ENCODE measurements around the gene SF1. TPM values are rescaled to one million over a fixed set of nuclear protein-coding genes. Genes with fewer than 3 reads are reported as not detected.

Gene SF1
- total and polyA plus RNA-seq, 9 of the 15 experiments (the other 6 are each of a cell fraction or from before 2014, with no cell fraction given): 13.1 to 334 (median 111) TPM

DNA sequence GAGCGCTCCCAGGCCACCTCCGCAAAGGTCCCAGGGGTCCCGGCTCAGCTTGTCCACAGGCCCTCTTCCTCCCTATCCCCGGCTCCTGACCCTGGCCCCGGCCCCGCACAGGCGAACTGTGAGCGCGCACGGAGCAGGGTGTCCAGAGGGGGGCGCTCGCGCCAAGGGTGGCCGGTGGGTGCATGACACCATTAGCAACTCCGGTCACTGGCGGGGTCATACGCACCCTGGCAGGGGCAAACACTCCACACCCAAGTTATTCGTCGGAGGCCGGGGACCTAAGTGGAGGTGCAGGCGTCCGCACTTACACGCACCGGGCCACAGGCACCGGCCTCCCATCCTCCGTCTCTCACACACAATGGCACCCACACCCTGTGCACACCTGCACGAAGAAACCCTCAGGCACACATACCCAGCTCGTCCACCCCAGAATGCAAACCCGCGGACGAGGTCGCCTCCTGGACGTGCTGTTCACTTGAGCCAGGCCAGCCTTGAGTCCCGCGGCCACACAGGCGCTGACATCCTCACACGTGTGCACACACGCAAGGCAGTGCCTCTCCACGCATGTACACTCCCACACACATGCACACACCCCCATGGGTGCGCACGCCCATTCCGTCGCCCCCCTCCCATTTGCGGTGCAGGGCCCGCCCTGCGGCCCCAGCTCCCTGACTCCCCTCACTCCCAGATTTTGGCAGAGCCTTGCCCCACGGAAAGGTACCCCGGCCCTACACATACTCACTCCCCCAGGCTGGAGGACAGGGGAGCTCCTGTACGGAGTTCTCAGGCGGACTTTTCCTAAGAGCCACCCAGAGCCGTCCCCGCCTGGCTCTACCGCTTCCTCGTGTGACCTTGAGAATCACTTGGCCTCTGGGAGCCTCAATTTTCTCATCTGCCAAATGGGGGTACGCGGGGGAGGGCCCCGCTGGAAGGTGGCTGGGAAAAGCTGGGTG is 34.5 kb downstream of the SF1 start, which contains the start of gene RASGRP2 (continued):
- TF ChIP-seq, protein P1, sequence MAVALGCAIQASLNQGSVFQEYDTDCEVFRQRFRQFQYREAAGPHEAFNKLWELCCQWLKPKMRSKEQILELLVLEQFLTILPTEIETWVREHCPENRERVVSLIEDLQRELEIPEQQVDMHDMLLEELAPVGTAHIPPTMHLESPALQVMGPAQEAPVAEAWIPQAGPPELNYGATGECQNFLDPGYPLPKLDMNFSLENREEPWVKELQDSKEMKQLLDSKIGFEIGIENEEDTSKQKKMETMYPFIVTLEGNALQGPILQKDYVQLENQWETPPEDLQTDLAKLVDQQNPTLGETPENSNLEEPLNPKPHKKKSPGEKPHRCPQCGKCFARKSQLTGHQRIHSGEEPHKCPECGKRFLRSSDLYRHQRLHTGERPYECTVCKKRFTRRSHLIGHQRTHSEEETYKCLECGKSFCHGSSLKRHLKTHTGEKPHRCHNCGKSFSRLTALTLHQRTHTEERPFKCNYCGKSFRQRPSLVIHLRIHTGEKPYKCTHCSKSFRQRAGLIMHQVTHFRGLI (CRISPR knock-in tag; IDR thresholded peaks at IDR 0.05): no peak
- TF ChIP-seq ETV6 (IDR thresholded peaks at IDR 0.05; ENCODE audit: borderline replicate concordance in 1 of 2, low read depth in 2 of 2, low read length in 1 of 2) (no peak), ETV6 (CRISPR knock-in tag; IDR thresholded peaks at IDR 0.05; ENCODE audit: borderline replicate concordance) (no peak), NR3C1 (CRISPR knock-in tag; IDR thresholded peaks at IDR 0.05) (no peak), DACH1 (IDR thresholded peaks at IDR 0.05; ENCODE audit: partially characterized antibody) (no peak), MAZ (CRISPR knock-in tag; conservative IDR thresholded peaks at IDR 0.05 in 1 of 2, IDR thresholded peaks at IDR 0.05 in 1 of 2) (peak; percentile 28 to 75; a peak in 2 of 4 replicates), CHCHD3 (CRISPR knock-in tag; IDR thresholded peaks at IDR 0.05) (no peak), C11orf30 (IDR thresholded peaks at IDR 0.05; ENCODE audit: low read depth) (no peak), SIRT6 (IDR thresholded peaks at IDR 0.05; ENCODE audit: low read depth, low read length) (no peak), ZZZ3 (IDR thresholded peaks at IDR 0.05) (no peak), HMG20A (CRISPR knock-in tag; conservative IDR thresholded peaks at IDR 0.05) (no peak), TCF7 (IDR thresholded peaks at IDR 0.05; ENCODE audit: borderline replicate concordance) (no peak), ZNF311 (CRISPR knock-in tag; IDR thresholded peaks at IDR 0.05) (no peak)
- TF ChIP-seq, protein P2, sequence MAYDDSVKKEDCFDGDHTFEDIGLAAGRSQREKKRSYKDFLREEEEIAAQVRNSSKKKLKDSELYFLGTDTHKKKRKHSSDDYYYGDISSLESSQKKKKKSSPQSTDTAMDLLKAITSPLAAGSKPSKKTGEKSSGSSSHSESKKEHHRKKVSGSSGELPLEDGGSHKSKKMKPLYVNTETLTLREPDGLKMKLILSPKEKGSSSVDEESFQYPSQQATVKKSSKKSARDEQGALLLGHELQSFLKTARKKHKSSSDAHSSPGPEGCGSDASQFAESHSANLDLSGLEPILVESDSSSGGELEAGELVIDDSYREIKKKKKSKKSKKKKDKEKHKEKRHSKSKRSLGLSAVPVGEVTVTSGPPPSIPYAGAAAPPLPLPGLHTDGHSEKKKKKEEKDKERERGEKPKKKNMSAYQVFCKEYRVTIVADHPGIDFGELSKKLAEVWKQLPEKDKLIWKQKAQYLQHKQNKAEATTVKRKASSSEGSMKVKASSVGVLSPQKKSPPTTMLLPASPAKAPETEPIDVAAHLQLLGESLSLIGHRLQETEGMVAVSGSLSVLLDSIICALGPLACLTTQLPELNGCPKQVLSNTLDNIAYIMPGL (CRISPR knock-in tag; IDR thresholded peaks at IDR 0.05): peak; percentile 78; the same call in 1 of the 2 replicates
- TF ChIP-seq, protein P3, sequence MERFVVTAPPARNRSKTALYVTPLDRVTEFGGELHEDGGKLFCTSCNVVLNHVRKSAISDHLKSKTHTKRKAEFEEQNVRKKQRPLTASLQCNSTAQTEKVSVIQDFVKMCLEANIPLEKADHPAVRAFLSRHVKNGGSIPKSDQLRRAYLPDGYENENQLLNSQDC (CRISPR knock-in tag; IDR thresholded peaks at IDR 0.05): no peak
- TF ChIP-seq, protein P4, sequence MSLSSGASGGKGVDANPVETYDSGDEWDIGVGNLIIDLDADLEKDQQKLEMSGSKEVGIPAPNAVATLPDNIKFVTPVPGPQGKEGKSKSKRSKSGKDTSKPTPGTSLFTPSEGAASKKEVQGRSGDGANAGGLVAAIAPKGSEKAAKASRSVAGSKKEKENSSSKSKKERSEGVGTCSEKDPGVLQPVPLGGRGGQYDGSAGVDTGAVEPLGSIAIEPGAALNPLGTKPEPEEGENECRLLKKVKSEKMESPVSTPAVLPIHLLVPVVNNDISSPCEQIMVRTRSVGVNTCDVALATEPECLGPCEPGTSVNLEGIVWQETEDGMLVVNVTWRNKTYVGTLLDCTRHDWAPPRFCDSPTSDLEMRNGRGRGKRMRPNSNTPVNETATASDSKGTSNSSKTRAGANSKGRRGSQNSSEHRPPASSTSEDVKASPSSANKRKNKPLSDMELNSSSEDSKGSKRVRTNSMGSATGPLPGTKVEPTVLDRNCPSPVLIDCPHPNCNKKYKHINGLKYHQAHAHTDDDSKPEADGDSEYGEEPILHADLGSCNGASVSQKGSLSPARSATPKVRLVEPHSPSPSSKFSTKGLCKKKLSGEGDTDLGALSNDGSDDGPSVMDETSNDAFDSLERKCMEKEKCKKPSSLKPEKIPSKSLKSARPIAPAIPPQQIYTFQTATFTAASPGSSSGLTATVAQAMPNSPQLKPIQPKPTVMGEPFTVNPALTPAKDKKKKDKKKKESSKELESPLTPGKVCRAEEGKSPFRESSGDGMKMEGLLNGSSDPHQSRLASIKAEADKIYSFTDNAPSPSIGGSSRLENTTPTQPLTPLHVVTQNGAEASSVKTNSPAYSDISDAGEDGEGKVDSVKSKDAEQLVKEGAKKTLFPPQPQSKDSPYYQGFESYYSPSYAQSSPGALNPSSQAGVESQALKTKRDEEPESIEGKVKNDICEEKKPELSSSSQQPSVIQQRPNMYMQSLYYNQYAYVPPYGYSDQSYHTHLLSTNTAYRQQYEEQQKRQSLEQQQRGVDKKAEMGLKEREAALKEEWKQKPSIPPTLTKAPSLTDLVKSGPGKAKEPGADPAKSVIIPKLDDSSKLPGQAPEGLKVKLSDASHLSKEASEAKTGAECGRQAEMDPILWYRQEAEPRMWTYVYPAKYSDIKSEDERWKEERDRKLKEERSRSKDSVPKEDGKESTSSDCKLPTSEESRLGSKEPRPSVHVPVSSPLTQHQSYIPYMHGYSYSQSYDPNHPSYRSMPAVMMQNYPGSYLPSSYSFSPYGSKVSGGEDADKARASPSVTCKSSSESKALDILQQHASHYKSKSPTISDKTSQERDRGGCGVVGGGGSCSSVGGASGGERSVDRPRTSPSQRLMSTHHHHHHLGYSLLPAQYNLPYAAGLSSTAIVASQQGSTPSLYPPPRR (CRISPR knock-in tag; IDR thresholded peaks at IDR 0.05; ENCODE audit: borderline replicate concordance): peak; percentile 78; the same call in 1 of the 2 replicates
- TF ChIP-seq, protein P5, sequence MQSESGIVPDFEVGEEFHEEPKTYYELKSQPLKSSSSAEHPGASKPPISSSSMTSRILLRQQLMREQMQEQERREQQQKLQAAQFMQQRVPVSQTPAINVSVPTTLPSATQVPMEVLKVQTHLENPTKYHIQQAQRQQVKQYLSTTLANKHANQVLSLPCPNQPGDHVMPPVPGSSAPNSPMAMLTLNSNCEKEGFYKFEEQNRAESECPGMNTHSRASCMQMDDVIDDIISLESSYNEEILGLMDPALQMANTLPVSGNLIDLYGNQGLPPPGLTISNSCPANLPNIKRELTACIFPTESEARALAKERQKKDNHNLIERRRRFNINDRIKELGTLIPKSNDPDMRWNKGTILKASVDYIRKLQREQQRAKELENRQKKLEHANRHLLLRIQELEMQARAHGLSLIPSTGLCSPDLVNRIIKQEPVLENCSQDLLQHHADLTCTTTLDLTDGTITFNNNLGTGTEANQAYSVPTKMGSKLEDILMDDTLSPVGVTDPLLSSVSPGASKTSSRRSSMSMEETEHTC (IDR thresholded peaks at IDR 0.05): no peak

Data from K562 (cell line).